ENCODE data around the gene RGPD5.
"Not testable (repeated sequence)": the region's sequence is repeated elsewhere in the genome, so short reads cannot be mapped to it uniquely, and the experiment has no call there.

RGPD5 gene

GRCh38 chr2:109794074-109794737, at the start of gene RGPD5:
Gene RGPD5 (plus strand): TSS chr2:109794305. CDS start chr2:109794466, 161 bp downstream.
- not testable (repeated sequence) for DNase-seq (ENCODE audit: low read depth in 2 of 3, low spot score in 1 of 3)

DNA sequence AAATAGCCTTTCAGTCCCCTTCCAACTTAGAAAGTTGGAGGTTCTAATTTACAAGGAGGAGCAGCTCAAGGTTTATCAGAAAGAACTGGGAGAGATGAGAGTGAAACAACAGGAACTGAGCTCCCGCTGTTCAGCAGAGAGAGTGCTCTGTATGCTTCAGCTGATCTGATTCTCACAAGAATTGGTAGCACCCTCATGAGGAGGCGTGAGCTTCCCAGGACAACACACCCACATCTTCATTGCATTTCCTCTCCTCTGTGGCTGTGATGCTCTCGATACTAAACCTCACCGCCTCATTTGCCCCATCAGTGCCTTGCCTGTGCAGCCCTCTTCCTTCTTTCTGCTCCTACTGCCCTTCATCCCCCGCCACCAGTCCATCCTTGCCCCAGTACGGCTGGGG, 42.5 kb upstream of the RGPD5 start:
- DNase-seq (ENCODE audit: low read depth in 2 of 3, low spot score in 1 of 3): not testable (repeated sequence)

- DNase-seq (ENCODE audit: low read depth in 2 of 3, low spot score in 1 of 3): not testable (repeated sequence)
Measured at GRCh38 chr2:109757163-109757824, 36.8 kb upstream of the RGPD5 start.

GRCh38 chr2:109760265-109761042, 33.7 kb upstream of the RGPD5 start:
- DNase-seq (ENCODE audit: low read depth in 2 of 3, low spot score in 1 of 3): not testable (repeated sequence)

DNA sequence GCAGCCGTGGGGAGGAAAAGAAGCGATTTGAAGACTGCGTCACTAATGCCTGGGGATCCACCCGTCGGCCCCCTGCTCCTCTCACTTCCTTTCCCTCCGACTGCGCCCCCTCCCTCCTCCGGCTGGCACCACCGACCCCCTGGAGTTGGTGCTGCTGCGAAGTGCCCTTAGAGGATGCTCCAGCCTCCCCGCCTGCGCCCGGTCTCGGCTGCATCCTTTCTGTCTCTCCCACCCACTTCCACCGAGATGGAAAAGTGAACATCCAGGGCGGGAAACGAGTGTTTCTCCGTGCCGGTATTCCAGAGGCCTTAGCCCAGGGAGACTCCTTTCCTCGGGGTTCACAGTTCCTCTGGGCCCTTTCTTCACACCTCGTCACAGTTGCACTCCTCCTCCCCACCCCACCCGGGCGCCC, 33.1 kb upstream of the RGPD5 start:
- not testable (repeated sequence) for DNase-seq (ENCODE audit: low read depth in 2 of 3, low spot score in 1 of 3)

DNA sequence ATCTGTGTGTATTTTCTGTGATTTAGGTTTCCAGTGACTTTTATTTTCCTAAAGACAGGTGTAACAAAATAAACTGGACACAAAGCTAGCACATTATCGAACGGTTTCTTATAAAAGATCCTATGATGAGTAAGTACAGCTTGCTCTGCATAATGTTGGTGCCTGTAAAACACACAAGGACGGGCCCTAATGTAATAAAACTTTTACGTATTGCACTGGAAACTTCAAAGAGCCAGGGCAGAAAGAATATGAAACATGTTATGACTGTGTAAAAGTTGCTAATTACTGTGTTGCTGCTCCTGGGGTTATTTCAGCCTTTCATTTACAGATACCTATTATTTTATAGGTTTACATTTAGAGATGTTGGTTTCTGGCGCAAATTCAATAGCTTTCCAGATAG, 32.1 kb upstream of the RGPD5 start:
- not testable (repeated sequence) for DNase-seq (ENCODE audit: low read depth in 2 of 3, low spot score in 1 of 3)

DNA sequence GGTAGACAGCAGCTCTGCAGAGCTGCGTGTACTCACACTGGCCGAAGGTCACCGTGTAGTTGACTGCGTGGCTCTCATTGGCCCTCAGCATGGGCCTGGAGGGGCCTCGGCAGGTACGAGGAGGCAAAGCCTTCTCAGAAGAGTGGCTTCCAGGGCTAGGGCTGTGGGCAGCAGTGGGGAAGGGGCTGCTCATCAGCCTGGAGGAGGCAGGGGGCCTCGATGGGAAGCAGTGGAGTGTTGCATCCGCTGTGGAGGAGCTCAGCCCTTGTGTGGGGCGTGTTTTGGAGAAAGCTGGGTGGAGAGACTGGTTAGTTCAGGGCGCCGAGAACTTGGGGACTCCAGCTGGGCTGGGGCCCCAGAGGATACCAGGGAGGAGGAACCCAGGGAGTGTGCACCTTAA, 28.0 kb upstream of the RGPD5 start:
- not testable (repeated sequence) for DNase-seq (ENCODE audit: low read depth in 2 of 3, low spot score in 1 of 3)

GRCh38 chr2:109766886-109767578, 27.1 kb upstream of the RGPD5 start:
- DNase-seq (ENCODE audit: low read depth in 2 of 3, low spot score in 1 of 3): not testable (repeated sequence)

GRCh38 chr2:109768934-109769333, 25.2 kb upstream of the RGPD5 start:
- not testable (repeated sequence) for DNase-seq (ENCODE audit: low read depth in 2 of 3, low spot score in 1 of 3)

- not testable (repeated sequence) for DNase-seq (ENCODE audit: low read depth in 2 of 3, low spot score in 1 of 3)
Measured at GRCh38 chr2:109779118-109779517, 15.0 kb upstream of the RGPD5 start.

GRCh38 chr2:109781147-109781816, 12.8 kb upstream of the RGPD5 start:
- DNase-seq (ENCODE audit: low read depth in 2 of 3, low spot score in 1 of 3): not testable (repeated sequence)

DNA sequence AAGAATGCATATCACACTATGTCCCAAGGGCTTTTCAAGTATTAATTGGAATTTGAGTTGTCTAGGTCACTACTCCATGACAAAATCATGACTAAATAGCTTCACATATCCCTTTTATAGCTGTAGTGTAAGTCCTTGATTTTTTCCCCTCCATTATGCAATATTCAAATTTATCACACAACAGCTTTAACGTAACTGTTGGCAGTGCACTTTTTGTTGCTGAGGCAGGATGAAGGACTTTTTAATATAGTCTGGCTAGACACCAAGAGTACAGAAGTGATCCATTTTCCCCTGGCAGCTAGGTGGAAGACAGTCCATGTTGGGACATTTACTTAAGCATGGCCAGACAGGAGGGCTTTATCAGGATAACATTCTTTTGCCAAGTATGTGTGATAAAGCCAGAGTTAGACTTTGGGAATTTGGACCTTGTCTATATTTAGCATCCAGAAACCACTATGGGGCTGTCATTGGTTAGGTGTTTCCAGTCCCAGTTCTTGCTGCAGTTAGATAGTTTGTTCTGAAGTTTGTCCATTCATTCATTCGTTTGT, 11.6 kb upstream of the RGPD5 start:
- not testable (repeated sequence) for DNase-seq (ENCODE audit: low read depth in 2 of 3, low spot score in 1 of 3)

GRCh38 chr2:109791530-109792279, 2.4 kb upstream of the RGPD5 start:
- DNase-seq (ENCODE audit: low read depth in 2 of 3, low spot score in 1 of 3): not testable (repeated sequence)

DNA sequence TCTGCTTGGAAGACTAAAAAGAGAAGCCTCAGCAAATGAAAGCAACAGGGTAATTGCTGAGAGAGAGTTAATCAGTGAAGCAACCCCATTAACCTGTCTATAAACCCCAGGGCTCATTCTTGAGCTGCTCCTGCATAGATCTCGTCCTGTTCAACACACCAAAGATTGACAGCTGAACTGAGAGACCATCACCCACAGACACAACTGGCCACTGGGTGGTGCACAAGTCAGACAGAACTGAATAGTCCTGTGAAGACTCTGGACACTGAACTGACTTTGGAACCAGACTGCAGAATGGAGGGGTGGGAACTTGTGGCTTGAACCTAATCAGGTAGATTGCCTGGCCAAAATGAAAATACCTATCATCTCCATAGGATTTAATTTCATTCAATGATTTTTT, 1.4 kb upstream of the RGPD5 start:
- DNase-seq (ENCODE audit: low read depth in 2 of 3, low spot score in 1 of 3): not testable (repeated sequence)

DNA sequence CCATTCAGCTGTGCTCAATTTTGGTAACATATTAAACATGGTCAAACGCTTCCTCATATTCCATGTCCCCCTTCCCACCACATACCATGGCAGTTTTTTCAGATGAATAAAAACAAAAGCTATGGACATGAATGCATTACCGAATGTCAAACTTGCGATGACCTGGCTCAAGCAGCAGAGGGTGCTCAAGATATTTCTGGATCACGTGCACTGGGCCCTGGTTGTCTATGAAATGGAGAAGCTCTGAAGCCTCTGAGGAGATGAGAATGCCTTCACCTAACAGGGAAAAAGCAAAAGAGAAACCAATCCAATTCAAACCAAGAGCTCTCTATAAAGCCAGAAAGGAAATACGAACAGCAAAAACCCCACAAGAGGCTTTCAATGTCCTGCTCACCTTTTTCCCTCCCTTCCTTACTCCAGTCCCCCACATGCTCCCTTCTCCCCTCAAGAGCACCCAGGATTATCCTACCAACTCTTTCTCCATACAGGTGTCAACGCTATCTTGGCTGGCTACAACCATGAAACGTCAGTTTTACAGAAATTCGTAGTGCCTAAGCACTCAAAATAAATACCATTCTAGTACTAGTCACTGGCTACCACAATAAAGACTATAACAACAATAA, 77.1 kb downstream of the RGPD5 start:
- DNase-seq (ENCODE audit: low read depth in 2 of 3, low spot score in 1 of 3): not testable (repeated sequence)

DNA sequence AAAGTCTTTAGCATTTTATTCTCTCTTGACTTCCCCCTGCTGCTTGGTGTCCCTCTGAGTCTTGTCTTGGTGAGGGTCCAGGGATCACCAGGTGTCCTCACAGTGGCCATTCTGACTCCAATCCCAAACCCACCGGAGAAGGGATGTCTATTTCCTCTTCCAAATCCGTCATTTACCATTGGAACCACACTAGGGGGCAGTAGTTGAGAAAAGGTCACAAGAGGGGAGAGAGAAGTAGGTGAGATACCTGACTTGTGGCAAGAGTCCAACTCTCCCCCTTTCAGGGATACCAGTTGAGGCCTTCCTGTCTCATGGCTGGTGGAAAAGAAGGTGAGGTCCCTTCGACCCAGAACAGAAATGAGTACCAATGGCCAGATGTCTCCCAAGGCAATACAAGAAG, 82.5 kb downstream of the RGPD5 start:
- not testable (repeated sequence) for DNase-seq (ENCODE audit: low read depth in 2 of 3, low spot score in 1 of 3)

GRCh38 chr2:109882112-109882511, 88.0 kb downstream of the RGPD5 start:
- not testable (repeated sequence) for DNase-seq (ENCODE audit: low read depth in 2 of 3, low spot score in 1 of 3)

GRCh38 chr2:109888414-109888813, 94.3 kb downstream of the RGPD5 start:
- DNase-seq (ENCODE audit: low read depth in 2 of 3, low spot score in 1 of 3): not testable (repeated sequence)

GRCh38 chr2:109889909-109890308, 95.8 kb downstream of the RGPD5 start:
- DNase-seq (ENCODE audit: low read depth in 2 of 3, low spot score in 1 of 3): not testable (repeated sequence)
